Measurements from ENCODE around the gene CHAD. TPM values are rescaled to one million over a fixed set of nuclear protein-coding genes. Genes with fewer than 3 reads are reported as not detected.
A peak's percentile ranks its signal among the peaks of the same experiment; 100 is the strongest.

Gene CHAD
- total RNA-seq, 1 experiment from 2014 or later = not detected

GRCh38 chr17:50499270-50499669 lies 30.6 kb upstream of the CHAD start:
- H3K27ac ChIP-seq (ENCODE audit: low read length) = no peak overlapping the region
- in situ Hi-C loops (cut with HindIII; ENCODE audit: low pct_unique_long_range_greater_than_20kb, low sequenced_read_pairs) (no loop called here), intact Hi-C loops (cut with micrococcal nuclease; ENCODE audit: unreplicated experiment) (no loop called here)
- TF ChIP-seq TCF7L2 (IDR thresholded peaks at IDR 0.05; ENCODE audit: low read depth, low read length) (no peak), CTCF (IDR thresholded peaks at IDR 0.05) (no peak), POLR2AphosphoS5 (IDR thresholded peaks at IDR 0.05; ENCODE audit: low read depth, low read length) (no peak), SIN3A (IDR thresholded peaks at IDR 0.05; ENCODE audit: borderline replicate concordance, insufficient read depth, low read depth, low read length) (no peak), REST (IDR thresholded peaks at IDR 0.05; ENCODE audit: insufficient read depth in 1 of 2, low read depth in 2 of 2, low read length in 1 of 2) (no peak)
- no peaks in the 10 kb centered on the region for H3K4me1 ChIP-seq (ENCODE audit: control insufficient read depth, insufficient read depth, low read length)
- ChIA-PET CTCF (no interaction called here), POLR2A (no interaction called here)
- no peak overlapping the region for H3K4me3 ChIP-seq (ENCODE audit: low read depth in 2 of 2, low read length in 2 of 2)
- BruUV-seq (replicated peaks) = no TSS peak
- no peak for ATAC-seq
- no peak for DNase-seq (ENCODE audit: low read depth, low spot score)
- H3K36me3 ChIP-seq (ENCODE audit: control insufficient read depth, insufficient read depth, low read length) = no peaks in the 10 kb centered on the region
- H3K27me3 ChIP-seq (ENCODE audit: control insufficient read depth, insufficient read depth, low read length) = no peaks in the 10 kb centered on the region
- no peaks in the 10 kb centered on the region for H3K9me3 ChIP-seq (ENCODE audit: control insufficient read depth, insufficient read depth, low read depth, low read length)

GRCh38 chr17:50498021-50498874 lies 29.6 kb upstream of the CHAD start:
- no peaks in the 10 kb centered on the region for H3K9me3 ChIP-seq (ENCODE audit: control insufficient read depth, insufficient read depth, low read depth, low read length)
- H3K4me3 ChIP-seq (ENCODE audit: low read depth in 2 of 2, low read length in 2 of 2) = no peak overlapping the region
- BruUV-seq (replicated peaks) = no TSS peak
- no peak for DNase-seq (ENCODE audit: low read depth, low spot score)
- no peak overlapping the region for H3K27ac ChIP-seq (ENCODE audit: low read length)
- intact Hi-C loops (cut with micrococcal nuclease; ENCODE audit: unreplicated experiment) = no loop called here
- no peaks in the 10 kb centered on the region for H3K27me3 ChIP-seq (ENCODE audit: control insufficient read depth, insufficient read depth, low read length)
- ChIA-PET CTCF (no interaction called here), POLR2A (interaction anchor here (0.5 kb wide), 1 partner anchor 1045 kb away, joined by 3 read pairs; no protein-coding TSS in a partner anchor)
- H3K4me1 ChIP-seq (ENCODE audit: control insufficient read depth, insufficient read depth, low read length) = no peaks in the 10 kb centered on the region
- peak; percentile 52; the same call in 1 of the 2 replicates for ATAC-seq
- TF ChIP-seq SIN3A (IDR thresholded peaks at IDR 0.05; ENCODE audit: borderline replicate concordance, insufficient read depth, low read depth, low read length) (no peak), CTCF (IDR thresholded peaks at IDR 0.05) (no peak), TCF7L2 (IDR thresholded peaks at IDR 0.05; ENCODE audit: low read depth, low read length) (no peak), REST (IDR thresholded peaks at IDR 0.05; ENCODE audit: insufficient read depth in 1 of 2, low read depth in 2 of 2, low read length in 1 of 2) (no peak), POLR2AphosphoS5 (IDR thresholded peaks at IDR 0.05; ENCODE audit: low read depth, low read length) (no peak)
- in situ Hi-C loops (cut with HindIII; ENCODE audit: low pct_unique_long_range_greater_than_20kb, low sequenced_read_pairs) = no loop called here
- no peaks in the 10 kb centered on the region for H3K36me3 ChIP-seq (ENCODE audit: control insufficient read depth, insufficient read depth, low read length)

All from Panc1 (cell line).